ENCODE results near the gene MBP. TPM values are rescaled to one million over a fixed set of nuclear protein-coding genes. Genes with fewer than 3 reads are reported as not detected.

Gene MBP
- total and polyA plus RNA-seq, 5 experiments from 2014 or later = 89.2 to 148 (median 105) TPM

- no peaks in the 10 kb centered on the region for H3K27me3 Mint-ChIP-seq
- no peaks in the 10 kb centered on the region for H3K36me3 Mint-ChIP-seq
- H3K4me3 Mint-ChIP-seq = no peak overlapping the region
- H3K4me1 Mint-ChIP-seq = peaks cover 6 to 15% (median 9%) of the 10 kb centered on the region in 4 donors
- DNase-seq (no peak), ATAC-seq (no peak)
- POLR2A ChIA-PET = no interaction called here
- no peak overlapping the region for H3K27ac Mint-ChIP-seq
- no peaks in the 10 kb centered on the region for H3K9me3 Mint-ChIP-seq
Measured at GRCh38 chr18:76985156-76985950, 147.2 kb downstream of the MBP start.

- Mint-ChIP-seq H3K27ac (no peak overlapping the region), H3K9me3 (no peaks in the 10 kb centered on the region)
Measured at GRCh38 chr18:76984193-76985155, 148.1 kb downstream of the MBP start.

GRCh38 chr18:76983613-76984051 is 149.0 kb downstream of the MBP start:
- Mint-ChIP-seq H3K27ac (peak overlapping the region in 2 of 10 donors; percentile 34 to 55), H3K4me3 (no peak overlapping the region), H3K27me3 (no peaks in the 10 kb centered on the region), H3K9me3 (no peaks in the 10 kb centered on the region), H3K36me3 (no peaks in the 10 kb centered on the region), H3K4me1 (peaks cover 6 to 18% (median 9%) of the 10 kb centered on the region in 4 donors)
- DNase-seq (no peak), ATAC-seq (peak; percentile 5 to 19)
- POLR2A ChIA-PET = interaction anchor here (0.9 kb wide), 1 partner anchor 71 kb away, joined by 4 read pairs; no protein-coding TSS in a partner anchor

More at GRCh38 chr18:76984193-76985155, 148.1 kb downstream of the MBP start:
- DNase-seq (no peak), ATAC-seq (no peak)
- no peaks in the 10 kb centered on the region for H3K27me3 Mint-ChIP-seq
- no peak overlapping the region for H3K4me3 Mint-ChIP-seq
- H3K36me3 Mint-ChIP-seq = no peaks in the 10 kb centered on the region
- H3K4me1 Mint-ChIP-seq = peaks cover 6 to 15% (median 9%) of the 10 kb centered on the region in 4 donors
- POLR2A ChIA-PET = interaction anchor here (0.9 kb wide), 1 partner anchor 70 kb away, joined by 4 read pairs; no protein-coding TSS in a partner anchor

- DNase-seq (peak; percentile 67 to 90 (median 80)), ATAC-seq (peak; percentile 98 to 99)
- H3K27me3 Mint-ChIP-seq = no peaks in the 10 kb centered on the region
- H3K9me3 Mint-ChIP-seq = no peaks in the 10 kb centered on the region
- peak overlapping the region in 3 of 10 donors; percentile 34 to 55 (median 46) for H3K27ac Mint-ChIP-seq
- H3K4me3 Mint-ChIP-seq = peak overlapping the region in 2 of 10 donors; percentile 43 to 50
- no peaks in the 10 kb centered on the region for H3K36me3 Mint-ChIP-seq
- H3K4me1 Mint-ChIP-seq = peaks cover 4 to 22% (median 9%) of the 10 kb centered on the region in 4 donors
- POLR2A ChIA-PET = no interaction called here
Measured at GRCh38 chr18:76982841-76983583, 149.6 kb downstream of the MBP start.

GRCh38 chr18:76982038-76982437 is 150.5 kb downstream of the MBP start:
- Mint-ChIP-seq H3K9me3 (no peaks in the 10 kb centered on the region), H3K36me3 (no peaks in the 10 kb centered on the region), H3K4me3 (no peak overlapping the region), H3K4me1 (peaks cover 4 to 26% (median 9%) of the 10 kb centered on the region in 4 donors), H3K27ac (no peak overlapping the region), H3K27me3 (no peaks in the 10 kb centered on the region)
- DNase-seq (no peak), ATAC-seq (no peak)
- POLR2A ChIA-PET = interaction anchor here (0.6 kb wide), 1 partner anchor 11 kb away, joined by 3 read pairs; no protein-coding TSS in a partner anchor

GRCh38 chr18:76981396-76981968 is 151.1 kb downstream of the MBP start:
- H3K27me3 Mint-ChIP-seq = no peaks in the 10 kb centered on the region

GRCh38 chr18:76980663-76981395 is 151.8 kb downstream of the MBP start:
- H3K27ac Mint-ChIP-seq = peak overlapping the region in 1 of 10 donors; percentile 26
- ATAC-seq (no peak), DNase-seq (no peak)
- H3K9me3 Mint-ChIP-seq = no peaks in the 10 kb centered on the region
- no peaks in the 10 kb centered on the region for H3K27me3 Mint-ChIP-seq
- H3K4me1 Mint-ChIP-seq = peaks cover 4 to 26% (median 9%) of the 10 kb centered on the region in 4 donors
- H3K4me3 Mint-ChIP-seq = no peak overlapping the region
- H3K36me3 Mint-ChIP-seq = no peaks in the 10 kb centered on the region
- POLR2A ChIA-PET = no interaction called here

More at GRCh38 chr18:76981396-76981968, 151.1 kb downstream of the MBP start:
- DNase-seq (no peak), ATAC-seq (no peak)
- POLR2A ChIA-PET = interaction anchor here (0.6 kb wide), 1 partner anchor 12 kb away, joined by 3 read pairs; no protein-coding TSS in a partner anchor
- Mint-ChIP-seq H3K27ac (peak overlapping the region in 1 of 10 donors; percentile 26), H3K9me3 (no peaks in the 10 kb centered on the region), H3K4me1 (peaks cover 4 to 26% (median 9%) of the 10 kb centered on the region in 4 donors), H3K36me3 (no peaks in the 10 kb centered on the region), H3K4me3 (no peak overlapping the region)

- ATAC-seq (no peak), DNase-seq (no peak)
- Mint-ChIP-seq H3K9me3 (no peaks in the 10 kb centered on the region), H3K27ac (peak overlapping the region in 2 of 10 donors; percentile 7 to 34), H3K4me3 (no peak overlapping the region), H3K36me3 (no peaks in the 10 kb centered on the region), H3K27me3 (no peaks in the 10 kb centered on the region), H3K4me1 (peaks cover 4 to 26% (median 9%) of the 10 kb centered on the region in 4 donors)
- POLR2A ChIA-PET = no interaction called here
Measured at GRCh38 chr18:76979906-76980305, 152.7 kb downstream of the MBP start.

GRCh38 chr18:76979111-76979751 is 153.4 kb downstream of the MBP start:
- H3K27ac Mint-ChIP-seq = peak overlapping the region in 2 of 10 donors; percentile 28 to 66
- POLR2A ChIA-PET = no interaction called here
- DNase-seq (no peak), ATAC-seq (no peak)
- peak overlapping the region in 2 of 10 donors; percentile 20 to 31 for H3K4me3 Mint-ChIP-seq
- H3K36me3 Mint-ChIP-seq = no peaks in the 10 kb centered on the region
- H3K27me3 Mint-ChIP-seq = no peaks in the 10 kb centered on the region
- H3K9me3 Mint-ChIP-seq = no peaks in the 10 kb centered on the region
- H3K4me1 Mint-ChIP-seq = peaks cover 4 to 26% (median 9%) of the 10 kb centered on the region in 4 donors

GRCh38 chr18:76978616-76979015 is 154.0 kb downstream of the MBP start:
- peak overlapping the region in 1 of 10 donors; percentile 28 for H3K27ac Mint-ChIP-seq
- peaks cover 4 to 26% (median 7%) of the 10 kb centered on the region in 4 donors for H3K4me1 Mint-ChIP-seq
- ATAC-seq (no peak), DNase-seq (no peak)
- H3K36me3 Mint-ChIP-seq = no peaks in the 10 kb centered on the region
- no peaks in the 10 kb centered on the region for H3K9me3 Mint-ChIP-seq
- H3K4me3 Mint-ChIP-seq = no peak overlapping the region
- POLR2A ChIA-PET = no interaction called here
- H3K27me3 Mint-ChIP-seq = no peaks in the 10 kb centered on the region

- DNase-seq (no peak), ATAC-seq (no peak)
- Mint-ChIP-seq H3K27ac (no peak overlapping the region), H3K9me3 (no peaks in the 10 kb centered on the region), H3K36me3 (no peaks in the 10 kb centered on the region), H3K4me3 (no peak overlapping the region), H3K4me1 (peaks cover 0 to 19% (median 0%) of the 10 kb centered on the region in 4 donors), H3K27me3 (no peaks in the 10 kb centered on the region)
- POLR2A ChIA-PET = no interaction called here
Measured at GRCh38 chr18:76977684-76978232, 154.8 kb downstream of the MBP start.
